H1 (cell line): ENCODE measurements around the gene MFSD2B.

ENCODE experiments used
- ATF3 ChIP-seq: IDR thresholded peaks from 2 replicates; pipeline ENCODE4 v1.6.1; 2011; ENCODE audit warnings: low read depth, mild to moderate bottlenecking, low read length; ENCODE audit not compliant: insufficient read depth
- CHD7 ChIP-seq: fragments of 300-600 bp; sonication (generic); IDR thresholded peaks from 2 replicates; pipeline ENCODE4 v1.7.1; 2012; ENCODE audit warnings: low read length, moderate library complexity, mild to moderate bottlenecking, inconsistent platforms; ENCODE audit not compliant: insufficient replicate concordance
- CTCF ChIP-seq, 3 experiments: IDR thresholded peaks; 1 replicate in 2 of 3; 2 replicates in 1 of 3; pipeline versions ENCODE4 v1.5.1 to v1.6.1; 2011; ENCODE audit warnings: low read length in 3 of 3, mild to moderate bottlenecking in 3 of 3, inconsistent platforms in 2 of 3, low read depth in 1 of 3, moderate library complexity in 1 of 3; ENCODE audit not compliant: insufficient read depth in 1 of 3; ENCODE audit errors: control extremely low read depth in 1 of 3
- EGR1 ChIP-seq: IDR thresholded peaks from 2 replicates; pipeline ENCODE4 v1.6.1; 2011; ENCODE audit warnings: low read depth, low read length, borderline replicate concordance
- EZH2 ChIP-seq: fragments of 200-600 bp; sonication (generic); IDR thresholded peaks from 2 replicates; pipeline ENCODE4 v1.7.1; 2012; ENCODE audit warnings: low read depth, mild to moderate bottlenecking, moderate library complexity, low read length, inconsistent platforms; ENCODE audit not compliant: severe bottlenecking
- HDAC2 ChIP-seq, 2 experiments: fragments of 300-600 bp in 1 of 2; sonication (generic) in 1 of 2; IDR thresholded peaks; 2 replicates each; pipeline ENCODE4 v1.6.1; 2011 to 2012; ENCODE audit warnings: low read depth in 2 of 2, low read length in 2 of 2, mild to moderate bottlenecking in 2 of 2, moderate library complexity in 2 of 2, borderline replicate concordance in 1 of 2, inconsistent platforms in 1 of 2
- JUN ChIP-seq: IDR thresholded peaks from 2 replicates; pipeline ENCODE4 v1.6.1; 2011; ENCODE audit warnings: low read depth, mild to moderate bottlenecking, improper control_type of control experiment, low read length
- PHF8 ChIP-seq: fragments of 200-600 bp; sonication (generic); conservative IDR thresholded peaks from 2 replicates; pipeline ENCODE4 v1.7.1; 2012; ENCODE audit warnings: low read depth, mild to moderate bottlenecking, inconsistent platforms, low read length, moderate library complexity
- POLR2A ChIP-seq, 2 experiments: IDR thresholded peaks; 1 replicate in 1 of 2; 2 replicates in 1 of 2; pipeline ENCODE4 v1.6.1; 2011; ENCODE audit warnings: low read depth in 2 of 2, low read length in 2 of 2, mild to moderate bottlenecking in 2 of 2; ENCODE audit errors: control extremely low read depth in 1 of 2
- POU5F1 ChIP-seq: IDR thresholded peaks from 2 replicates; pipeline ENCODE4 v1.6.1; 2011; ENCODE audit warnings: low read depth, mild to moderate bottlenecking, low read length, moderate library complexity
- SUZ12 ChIP-seq: fragments of 200-600 bp; sonication (generic); IDR thresholded peaks from 2 replicates; pipeline ENCODE4 v1.6.1; 2012; ENCODE audit warnings: mild to moderate bottlenecking, inconsistent platforms, low read length, moderate library complexity, mixed read lengths
- USF2 ChIP-seq: IDR thresholded peaks from 2 replicates; pipeline ENCODE4 v1.6.1; 2011; ENCODE audit warnings: low read length, improper control_type of control experiment
- ZNF274 ChIP-seq: IDR thresholded peaks from 2 replicates; pipeline ENCODE4 v1.7.0; 2012; ENCODE audit warnings: low read length, borderline replicate concordance; ENCODE audit errors: extremely low read depth

GRCh38 chr2:24046599-24046929 is 36.7 kb downstream of the MFSD2B start:
- TF ChIP-seq USF2: no peak
- no peak for TF ChIP-seq CTCF (IDR thresholded peaks at IDR 0.05; ENCODE audit: control extremely low read depth in 1 of 3, insufficient read depth in 1 of 3, low read depth in 1 of 3, low read length in 3 of 3)
- no peak for TF ChIP-seq PHF8
- TF ChIP-seq SUZ12: no peak
- no peak for TF ChIP-seq JUN
- no peak for TF ChIP-seq EZH2
- no peak for TF ChIP-seq POLR2A (IDR thresholded peaks at IDR 0.05; ENCODE audit: control extremely low read depth in 1 of 2, low read depth in 2 of 2, low read length in 2 of 2)
- no peak for TF ChIP-seq POU5F1
- no peak for TF ChIP-seq CHD7
- TF ChIP-seq ZNF274: no peak
- TF ChIP-seq HDAC2 (IDR thresholded peaks at IDR 0.05; ENCODE audit: borderline replicate concordance in 1 of 2, low read depth in 2 of 2, low read length in 2 of 2): no peak
- no peak for TF ChIP-seq ATF3
- no peak for TF ChIP-seq EGR1
